ENCODE results near the gene NACC2. TPM values are rescaled to one million over a fixed set of nuclear protein-coding genes. Genes with fewer than 3 reads are reported as not detected.

The NACC2 gene
- total and polyA plus RNA-seq, 2 donors (not counting 1 experiment from before 2014, with no cell fraction given), result 12.3 to 18.2 TPM

DNA sequence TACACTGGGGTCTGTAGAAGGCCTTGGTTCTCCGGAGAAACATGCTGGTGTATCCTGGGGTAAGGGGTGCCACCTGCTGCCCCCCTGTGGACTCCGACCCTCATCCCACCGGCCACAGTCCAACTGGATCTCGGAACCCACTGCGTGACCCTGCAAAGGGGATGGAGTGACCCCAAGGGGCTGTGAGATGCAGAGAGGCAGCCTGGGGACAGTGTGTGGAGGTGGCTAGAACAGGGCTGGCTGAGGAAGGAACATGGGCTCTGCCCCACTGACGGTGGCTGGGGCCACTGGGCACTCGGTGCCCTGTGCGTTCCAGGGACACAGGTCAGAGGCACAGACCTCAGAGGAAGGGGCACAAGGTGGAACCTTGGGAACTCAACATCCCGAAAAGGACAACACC is 2.3 kb downstream of the NACC2 start:
- DNase-seq (ENCODE audit: low read depth in 2 of 2), result no peak
- Histone ChIP-seq H4K20me1 (ENCODE audit: control insufficient read depth, extremely low read depth, insufficient read depth, low read length) (no peaks in the 10 kb centered on the region), H3K9me3 (ENCODE audit: control insufficient read depth, insufficient read depth, low read depth, low read length) (no peaks in the 10 kb centered on the region), H3K4me1 (ENCODE audit: control insufficient read depth, extremely low read depth, insufficient read depth, low read length) (peaks cover 10% of the 10 kb centered on the region), H3K27me3 (ENCODE audit: control insufficient read depth, insufficient read depth, low read length) (no peaks in the 10 kb centered on the region), H3K4me3 (replicated peaks in 1 of 4; ENCODE audit: control extremely low read depth in 1 of 4, insufficient read depth in 1 of 4, low read depth in 3 of 4, low read length in 4 of 4) (peak overlapping the region in 1 of 4 experiments; percentile 76), H3K36me3 (ENCODE audit: control insufficient read depth, insufficient read depth, low read length) (peaks cover 4% of the 10 kb centered on the region), H3K27ac (ENCODE audit: insufficient read depth, low read length) (no peak overlapping the region), H3K4me2 (ENCODE audit: extremely low read depth, insufficient read depth, low read length) (peak overlapping the region; percentile 77), H3K9ac (ENCODE audit: insufficient read depth, low read length) (no peak overlapping the region), H2AFZ (ENCODE audit: low read length) (no peak overlapping the region), H3K79me2 (ENCODE audit: control insufficient read depth, insufficient read depth, low read length) (peaks cover 60% of the 10 kb centered on the region)
- TF ChIP-seq EZH2 (IDR thresholded peaks at IDR 0.05; ENCODE audit: low read length, missing control alignments), result no peak
- TF ChIP-seq CTCF (conservative IDR thresholded peaks at IDR 0.05 in 1 of 2, IDR thresholded peaks at IDR 0.05 in 1 of 2; ENCODE audit: low read depth in 1 of 2, low read length in 2 of 2), result no peak

DNA sequence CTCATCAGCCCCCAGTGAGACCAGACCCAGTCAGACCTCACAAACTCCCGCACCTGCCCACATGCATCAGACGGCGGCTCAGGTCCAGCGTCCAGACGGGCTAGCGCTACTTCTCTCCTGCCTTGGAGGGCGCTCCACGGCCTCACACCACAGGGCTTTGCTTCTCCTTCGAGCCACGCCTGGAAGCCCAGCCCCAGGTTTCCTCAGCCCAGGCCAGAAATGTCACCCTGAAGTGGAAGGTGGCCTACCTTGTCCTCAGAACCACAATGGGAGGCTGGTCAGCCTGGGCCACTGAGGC is 2.8 kb downstream of the NACC2 start:
- no peaks in the 10 kb centered on the region for H3K27me3 ChIP-seq (ENCODE audit: control insufficient read depth, insufficient read depth, low read length)
- no peaks in the 10 kb centered on the region for H3K9me3 ChIP-seq (ENCODE audit: control insufficient read depth, insufficient read depth, low read depth, low read length)
- H3K4me1 ChIP-seq (ENCODE audit: control insufficient read depth, extremely low read depth, insufficient read depth, low read length), result peaks cover 10% of the 10 kb centered on the region
- H3K4me2 ChIP-seq (ENCODE audit: extremely low read depth, insufficient read depth, low read length), result no peak overlapping the region
- no peak overlapping the region for H3K9ac ChIP-seq (ENCODE audit: insufficient read depth, low read length)
- TF ChIP-seq EZH2 (IDR thresholded peaks at IDR 0.05; ENCODE audit: low read length, missing control alignments), result no peak
- no peak for TF ChIP-seq CTCF (conservative IDR thresholded peaks at IDR 0.05 in 1 of 2, IDR thresholded peaks at IDR 0.05 in 1 of 2; ENCODE audit: low read depth in 1 of 2, low read length in 2 of 2)
- H3K36me3 ChIP-seq (ENCODE audit: control insufficient read depth, insufficient read depth, low read length), result peaks cover 4% of the 10 kb centered on the region
- no peak overlapping the region for H3K27ac ChIP-seq (ENCODE audit: insufficient read depth, low read length)
- no peak overlapping the region for H3K4me3 ChIP-seq (replicated peaks in 1 of 4; ENCODE audit: control extremely low read depth in 1 of 4, insufficient read depth in 1 of 4, low read depth in 3 of 4, low read length in 4 of 4)
- no peak for DNase-seq (ENCODE audit: low read depth in 2 of 2)
- peaks cover 64% of the 10 kb centered on the region for H3K79me2 ChIP-seq (ENCODE audit: control insufficient read depth, insufficient read depth, low read length)
- no peaks in the 10 kb centered on the region for H4K20me1 ChIP-seq (ENCODE audit: control insufficient read depth, extremely low read depth, insufficient read depth, low read length)
- no peak overlapping the region for H2AFZ ChIP-seq (ENCODE audit: low read length)

DNA sequence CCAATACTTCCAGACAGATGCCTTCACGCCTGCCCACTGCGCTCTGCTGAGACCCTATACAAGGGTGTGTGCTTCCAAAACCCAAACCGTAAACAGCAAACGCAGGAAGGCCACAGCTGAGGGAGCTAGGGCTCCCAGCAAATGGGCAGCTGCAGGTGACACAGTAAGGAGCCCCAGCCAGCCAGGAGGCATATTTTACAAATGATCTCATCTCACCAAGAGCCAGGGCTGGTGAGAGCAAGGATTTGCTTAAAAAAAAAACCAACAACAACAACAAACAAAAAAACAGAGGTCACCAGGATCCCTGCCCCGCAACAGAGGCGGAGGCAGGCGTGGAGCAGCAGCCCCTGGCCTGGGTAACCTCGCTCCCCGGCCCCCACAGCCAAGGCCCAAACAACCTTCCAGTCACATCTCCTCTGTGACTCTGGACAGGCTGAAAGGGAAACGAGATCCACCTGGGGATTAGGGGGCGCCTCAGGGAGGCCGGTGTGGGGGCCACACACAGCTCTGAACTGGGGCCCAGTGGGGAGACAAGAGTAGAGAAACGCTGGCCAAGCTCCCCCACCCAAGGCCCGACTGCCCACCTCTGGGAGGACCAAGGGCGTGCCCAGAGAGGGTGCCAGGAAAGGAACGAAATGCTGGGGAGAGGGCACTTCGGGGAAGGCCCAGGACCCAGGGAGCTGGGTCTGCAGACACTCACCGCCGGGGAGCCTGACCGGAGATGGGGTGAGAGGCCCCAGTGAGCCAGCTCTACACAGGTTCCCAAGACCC is 3.3 kb downstream of the NACC2 start:
- TF ChIP-seq EZH2 (IDR thresholded peaks at IDR 0.05; ENCODE audit: low read length, missing control alignments), result no peak
- no peak for TF ChIP-seq CTCF (conservative IDR thresholded peaks at IDR 0.05 in 1 of 2, IDR thresholded peaks at IDR 0.05 in 1 of 2; ENCODE audit: low read depth in 1 of 2, low read length in 2 of 2)
- H3K27me3 ChIP-seq (ENCODE audit: control insufficient read depth, insufficient read depth, low read length), result no peaks in the 10 kb centered on the region
- H3K4me1 ChIP-seq (ENCODE audit: control insufficient read depth, extremely low read depth, insufficient read depth, low read length), result peaks cover 10% of the 10 kb centered on the region
- no peak overlapping the region for H3K4me2 ChIP-seq (ENCODE audit: extremely low read depth, insufficient read depth, low read length)
- H4K20me1 ChIP-seq (ENCODE audit: control insufficient read depth, extremely low read depth, insufficient read depth, low read length), result no peaks in the 10 kb centered on the region
- H2AFZ ChIP-seq (ENCODE audit: low read length), result no peak overlapping the region
- H3K4me3 ChIP-seq (replicated peaks in 1 of 4; ENCODE audit: control extremely low read depth in 1 of 4, insufficient read depth in 1 of 4, low read depth in 3 of 4, low read length in 4 of 4), result no peak overlapping the region
- no peak overlapping the region for H3K27ac ChIP-seq (ENCODE audit: insufficient read depth, low read length)
- H3K79me2 ChIP-seq (ENCODE audit: control insufficient read depth, insufficient read depth, low read length), result peaks cover 69% of the 10 kb centered on the region
- peak in 1 of 2 donors; percentile 48 for DNase-seq (ENCODE audit: low read depth in 2 of 2)
- H3K9me3 ChIP-seq (ENCODE audit: control insufficient read depth, insufficient read depth, low read depth, low read length), result no peaks in the 10 kb centered on the region
- no peak overlapping the region for H3K9ac ChIP-seq (ENCODE audit: insufficient read depth, low read length)
- peaks cover 4% of the 10 kb centered on the region for H3K36me3 ChIP-seq (ENCODE audit: control insufficient read depth, insufficient read depth, low read length)

Data from fibroblast of lung (primary cell).